Hepatocyte (in vitro differentiated cells): ENCODE measurements around the gene DOK5.

Experiments
- CTCF ChIP-seq: fragments of 200-600 bp; sonication (generic); IDR thresholded peaks from 2 replicates; pipeline ENCODE4 v1.5.1; 2016; ENCODE audit warnings: antibody characterized with exemption, mild to moderate bottlenecking; ENCODE audit not compliant: poor library complexity
- EZH2 ChIP-seq: fragments of 200-600 bp; sonication (generic); IDR thresholded peaks from 2 replicates; pipeline ENCODE4 v1.6.1; 2016; ENCODE audit warnings: antibody characterized with exemption, mild to moderate bottlenecking, borderline replicate concordance

GRCh38 chr20:54619682-54620081 is 144.3 kb downstream of the DOK5 start:
- TF ChIP-seq CTCF (no peak), EZH2 (no peak)
